ENCODE measurements around the gene PRDM2.

PRDM2 gene

DNA sequence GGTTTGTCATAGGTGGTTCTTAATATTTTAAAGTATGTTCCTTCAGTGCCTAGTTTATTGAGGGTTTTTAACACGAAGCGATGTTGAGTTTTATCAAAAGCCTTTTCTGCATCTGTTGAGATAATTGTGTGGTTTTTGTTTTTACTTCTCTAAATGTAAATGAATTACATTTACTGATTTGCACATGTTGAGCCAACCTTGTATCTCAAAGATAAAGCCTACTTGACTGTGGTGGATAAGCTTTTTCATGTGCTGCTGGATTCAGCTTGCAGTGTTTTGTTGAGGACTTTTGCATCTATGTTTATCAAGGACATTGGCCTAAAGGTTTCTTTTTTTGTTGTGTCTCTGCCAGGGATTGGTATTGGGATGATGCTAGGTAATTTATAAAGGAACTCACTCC lies 142.5 kb downstream of the PRDM2 start (continued):
- TF ChIP-seq INSM2 (tag by site-specific recombination; IDR thresholded peaks at IDR 0.05), result no peak
- no peak for TF ChIP-seq ZBTB21 (tag by site-specific recombination; IDR thresholded peaks at IDR 0.05)
- no peak for TF ChIP-seq KLF7 (tag by site-specific recombination; IDR thresholded peaks at IDR 0.05; ENCODE audit: borderline replicate concordance)
- TF ChIP-seq GLIS1 (tag by site-specific recombination; IDR thresholded peaks at IDR 0.05), result no peak
- no peak for TF ChIP-seq ZBTB17 (tag by site-specific recombination; IDR thresholded peaks at IDR 0.05)
- TF ChIP-seq ZNF223 (tag by site-specific recombination; IDR thresholded peaks at IDR 0.05), result no peak
- no peak for TF ChIP-seq ZNF2 (tag by site-specific recombination; IDR thresholded peaks at IDR 0.05)
- TF ChIP-seq ZNF140 (tag by site-specific recombination; IDR thresholded peaks at IDR 0.05), result no peak
- no peak for TF ChIP-seq ZEB2 (tag by site-specific recombination; IDR thresholded peaks at IDR 0.05)

GRCh38 chr1:13851726-13852125 lies 151.7 kb downstream of the PRDM2 start:
- POLR2A ChIA-PET, result no interaction called here
- no peaks in the 10 kb centered on the region for H3K9me3 ChIP-seq (ENCODE audit: control insufficient read depth, insufficient read depth, low read depth, low read length)
- H3K4me1 ChIP-seq (ENCODE audit: control insufficient read depth, insufficient read depth, low read length), result no peaks in the 10 kb centered on the region
- no peak for TF ChIP-seq SCRT1 (tag by site-specific recombination; IDR thresholded peaks at IDR 0.05; ENCODE audit: borderline replicate concordance)
- TF ChIP-seq ZNF530 (tag by site-specific recombination; IDR thresholded peaks at IDR 0.05; ENCODE audit: low read depth), result no peak
- no peak for TF ChIP-seq ZNF629 (tag by site-specific recombination; IDR thresholded peaks at IDR 0.05)
- TF ChIP-seq ZNF202 (tag by site-specific recombination; IDR thresholded peaks at IDR 0.05; ENCODE audit: borderline replicate concordance), result no peak
- no peak for TF ChIP-seq ZNF76 (tag by site-specific recombination; IDR thresholded peaks at IDR 0.05; ENCODE audit: borderline replicate concordance, low read depth)
- TF ChIP-seq ZNF19 (tag by site-specific recombination; IDR thresholded peaks at IDR 0.05; ENCODE audit: low read depth), result no peak
- TF ChIP-seq KLF10 (tag by site-specific recombination; IDR thresholded peaks at IDR 0.05), result no peak
- no peak for TF ChIP-seq ZSCAN23 (tag by site-specific recombination; IDR thresholded peaks at IDR 0.05)
- no peak for TF ChIP-seq HOXA7 (CRISPR knock-in tag; IDR thresholded peaks at IDR 0.05; ENCODE audit: borderline replicate concordance)
- no peak for TF ChIP-seq ZNF514 (tag by site-specific recombination; IDR thresholded peaks at IDR 0.05)
- TF ChIP-seq ZNF560 (tag by site-specific recombination; IDR thresholded peaks at IDR 0.05; ENCODE audit: borderline replicate concordance), result no peak
- no peak overlapping the region for H3K27ac ChIP-seq (ENCODE audit: extremely low read depth, low read depth, low read length)
- CTCF ChIA-PET, result interaction anchor here (0.6 kb wide), 3 partner anchors 41 to 391 kb away, joined by 3 to 4 read pairs (median 3); no protein-coding TSS in a partner anchor
- no peaks in the 10 kb centered on the region for H3K36me3 ChIP-seq (ENCODE audit: control insufficient read depth in 2 of 2, insufficient read depth in 1 of 2, low read length in 2 of 2)
- no peak overlapping the region for H3K4me3 ChIP-seq (ENCODE audit: low read depth, low read length)

DNA sequence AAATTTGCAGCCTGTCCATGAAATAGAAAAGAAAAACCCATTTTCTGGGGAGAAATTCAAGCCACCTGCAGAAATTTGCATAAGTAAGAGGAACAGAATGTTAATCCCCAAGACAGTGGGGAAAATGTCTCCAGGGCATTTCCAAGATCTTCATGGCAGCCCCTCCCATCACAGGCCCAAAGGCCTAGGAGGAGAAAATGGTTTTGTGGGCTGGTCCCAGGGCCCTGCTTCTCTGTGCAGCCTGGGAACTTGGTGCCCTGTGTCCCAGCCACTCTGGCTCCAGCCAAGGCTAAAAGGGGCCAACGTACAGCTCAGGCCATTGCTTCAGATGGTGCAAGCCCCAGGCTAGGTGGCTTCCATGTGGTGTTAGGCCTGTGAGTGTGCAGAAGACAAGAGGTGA lies 155.6 kb downstream of the PRDM2 start:
- H3K4me3 ChIP-seq (ENCODE audit: low read depth, low read length), result no peak overlapping the region
- H3K27ac ChIP-seq (ENCODE audit: extremely low read depth, low read depth, low read length), result no peak overlapping the region
- H3K4me1 ChIP-seq (ENCODE audit: control insufficient read depth, insufficient read depth, low read length), result no peaks in the 10 kb centered on the region
- no peaks in the 10 kb centered on the region for H3K36me3 ChIP-seq (ENCODE audit: control insufficient read depth in 2 of 2, insufficient read depth in 1 of 2, low read length in 2 of 2)
- CTCF ChIA-PET, result no interaction called here
- no peak for TF ChIP-seq ZNF341 (tag by site-specific recombination; IDR thresholded peaks at IDR 0.05; ENCODE audit: low read depth)
- TF ChIP-seq ZNF561 (tag by site-specific recombination; IDR thresholded peaks at IDR 0.05; ENCODE audit: borderline replicate concordance), result no peak
- peak; percentile 89 for TF ChIP-seq ZNF585B (tag by site-specific recombination; IDR thresholded peaks at IDR 0.05)
- TF ChIP-seq SETDB1 (IDR thresholded peaks at IDR 0.05; ENCODE audit: insufficient read length, low read length), result peak; percentile 36
- POLR2A ChIA-PET, result no interaction called here
- no peaks in the 10 kb centered on the region for H3K9me3 ChIP-seq (ENCODE audit: control insufficient read depth, insufficient read depth, low read depth, low read length)

Measured in HEK293 (cell line).